Calu3 (cell line): ENCODE results near the gene CDC20B. TPM values are rescaled to one million over a fixed set of nuclear protein-coding genes. Genes with fewer than 3 reads are reported as not detected.

Source experiments
- BruUV-seq: library from RNA; stranded (reverse); fragments of 400-500 nt; replicated peaks from 2 replicates; lab custom pipeline; 2021; lab: Mats Ljungman, UMichigan
- CTCF ChIA-PET: fragments of 300-600 bp; sonication (Branson Sonifier 250); formaldehyde crosslinking; loops from one replicate; lab custom pipeline; 2022; ENCODE audit warnings: antibody characterized with exemption; lab: Charles Lee
- DNase-seq: peaks from one replicate; pipeline ENCODE4 v3.0.0; 2022
- H3K27ac Mint-ChIP-seq: one replicate; pipeline ENCODE4 v1.8.0; 2022; ENCODE audit warnings: mixed read lengths; ENCODE audit not compliant: unreplicated experiment
- H3K27me3 Mint-ChIP-seq: one replicate; pipeline ENCODE4 v1.8.0; 2022; ENCODE audit warnings: mixed read lengths; ENCODE audit not compliant: unreplicated experiment
- H3K36me3 Mint-ChIP-seq: one replicate; pipeline ENCODE4 v1.8.0; 2022; ENCODE audit warnings: mild to moderate bottlenecking, moderate library complexity, mixed read lengths; ENCODE audit not compliant: insufficient read depth, unreplicated experiment
- H3K4me1 Mint-ChIP-seq: one replicate; pipeline ENCODE4 v1.8.0; 2022; ENCODE audit warnings: mild to moderate bottlenecking, low read depth, mixed read lengths; ENCODE audit not compliant: unreplicated experiment
- H3K4me3 Mint-ChIP-seq: one replicate; pipeline ENCODE4 v1.8.0; 2022; ENCODE audit warnings: mild to moderate bottlenecking, low read depth, moderate library complexity, mixed read lengths; ENCODE audit not compliant: unreplicated experiment
- H3K9me3 Mint-ChIP-seq: one replicate; pipeline ENCODE4 v1.8.0; 2022; ENCODE audit warnings: low read depth, mixed read lengths; ENCODE audit not compliant: unreplicated experiment
- CTCF ChIP-seq: fragments of 200-600 bp; IDR thresholded peaks from one replicate; pipeline ENCODE4 v1.8.0; 2022; ENCODE audit warnings: antibody characterized with exemption; ENCODE audit not compliant: unreplicated experiment
- intact Hi-C: fragments of 100-400 bp; cut with micrococcal nuclease; formaldehyde crosslinking; loops from one replicate; pipeline ENCODE4 v1.10.0; 2022; ENCODE audit not compliant: unreplicated experiment
- total RNA-seq: library from RNA; stranded (reverse); gene quantifications from 2 replicates; pipeline ENCODE4 v1.2.3, GENCODE V29; 2022

The CDC20B gene
- total RNA-seq, 1 experiment from 2014 or later: not detected

DNA sequence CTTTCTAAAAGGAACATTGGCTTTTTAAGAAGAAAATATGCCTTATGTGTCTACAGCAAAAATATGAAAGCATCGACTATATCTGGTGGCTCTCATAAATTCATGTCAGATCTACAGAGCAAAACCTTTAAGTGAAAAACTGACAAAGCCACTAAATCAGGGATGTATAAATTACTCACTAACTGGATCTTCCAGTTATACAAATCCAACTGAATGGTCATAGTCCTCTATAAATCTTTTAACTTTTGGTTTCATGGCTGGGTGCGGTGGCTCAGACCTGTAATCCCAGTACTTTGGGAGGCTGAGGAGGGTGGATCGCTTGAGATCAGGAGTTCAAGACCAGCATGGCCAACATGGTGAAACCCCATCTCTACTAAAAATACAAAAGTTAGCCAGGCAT lies 99.8 kb downstream of the CDC20B start:
- DNase-seq: no peak
- no peak for TF ChIP-seq CTCF
- H3K9me3 Mint-ChIP-seq: no peaks in the 10 kb centered on the region
- H3K27me3 Mint-ChIP-seq: peaks cover 49% of the 10 kb centered on the region
- H3K4me1 Mint-ChIP-seq: no peaks in the 10 kb centered on the region
- H3K27ac Mint-ChIP-seq: no peak overlapping the region
- intact Hi-C loops: no loop called here
- no peak overlapping the region for H3K4me3 Mint-ChIP-seq
- CTCF ChIA-PET: no interaction called here
- no peaks in the 10 kb centered on the region for H3K36me3 Mint-ChIP-seq
- no TSS peak for BruUV-seq

- intact Hi-C loops: no loop called here
- no peaks in the 10 kb centered on the region for H3K36me3 Mint-ChIP-seq
- H3K27ac Mint-ChIP-seq: no peak overlapping the region
- no peaks in the 10 kb centered on the region for H3K9me3 Mint-ChIP-seq
- no TSS peak for BruUV-seq
- no peaks in the 10 kb centered on the region for H3K4me1 Mint-ChIP-seq
- CTCF ChIA-PET: no interaction called here
- no peak for TF ChIP-seq CTCF
- H3K4me3 Mint-ChIP-seq: no peak overlapping the region
- no peak for DNase-seq
- H3K27me3 Mint-ChIP-seq: peaks cover 50% of the 10 kb centered on the region
These were observed 100.3 kb downstream of the CDC20B start for GRCh38 chr5:55072666-55073065.

GRCh38 chr5:55071413-55071812 lies 101.6 kb downstream of the CDC20B start:
- Mint-ChIP-seq H3K36me3 (no peaks in the 10 kb centered on the region), H3K9me3 (no peaks in the 10 kb centered on the region), H3K27ac (no peak overlapping the region), H3K27me3 (peaks cover 62% of the 10 kb centered on the region), H3K4me1 (no peaks in the 10 kb centered on the region), H3K4me3 (no peak overlapping the region)
- CTCF ChIA-PET: no interaction called here
- no TSS peak for BruUV-seq
- intact Hi-C loops: no loop called here
- no peak for TF ChIP-seq CTCF
- DNase-seq: no peak

- intact Hi-C loops: no loop called here
These were observed 102.0 kb downstream of the CDC20B start for GRCh38 chr5:55070968-55071367.

More at GRCh38 chr5:55070968-55071367, 102.0 kb downstream of the CDC20B start:
- no TSS peak for BruUV-seq
- no peak overlapping the region for H3K4me3 Mint-ChIP-seq
- no peaks in the 10 kb centered on the region for H3K4me1 Mint-ChIP-seq
- no peak for TF ChIP-seq CTCF
- no peak for DNase-seq
- no peaks in the 10 kb centered on the region for H3K9me3 Mint-ChIP-seq
- no peak overlapping the region for H3K27ac Mint-ChIP-seq
- peaks cover 67% of the 10 kb centered on the region for H3K27me3 Mint-ChIP-seq
- CTCF ChIA-PET: no interaction called here
- no peaks in the 10 kb centered on the region for H3K36me3 Mint-ChIP-seq
